HepG2 (cell line): ENCODE results near the gene ZSWIM9.

Experiments used
- CEBPB ChIP-seq: IDR thresholded peaks from 2 replicates; pipeline ENCODE4 v1.6.1; 2011; ENCODE audit warnings: low read depth, low read length, improper control_type of control experiment, borderline replicate concordance
- EP300 ChIP-seq, 3 experiments: sonication (generic) in 1 of 3; formaldehyde crosslinking in 1 of 3; IDR thresholded peaks; 2 replicates each; pipeline versions ENCODE4 v1.5.1 to v1.6.1; 2011 to 2020; ENCODE audit warnings: low read depth in 2 of 3, low read length in 2 of 3, borderline replicate concordance in 1 of 3, improper control_type of control experiment in 1 of 3, mild to moderate bottlenecking in 1 of 3, missing genetic modification reagents in 1 of 3, moderate library complexity in 1 of 3
- FOXP4 ChIP-seq: sonication (generic); formaldehyde crosslinking; IDR thresholded peaks from 2 replicates; pipeline ENCODE4 v1.4.0; 2020; ENCODE audit warnings: missing genetic modification reagents
- HMGXB4 ChIP-seq, 2 experiments: sonication (generic) in 1 of 2; formaldehyde crosslinking in 1 of 2; IDR thresholded peaks; 2 replicates each; pipeline versions ENCODE4 v1.4.0 to v1.6.1; 2018 to 2020; ENCODE audit warnings: missing genetic modification reagents in 2 of 2, borderline replicate concordance in 1 of 2, low read depth in 1 of 2, mild to moderate bottlenecking in 1 of 2, missing biosample characterization in 1 of 2
- NR3C1 ChIP-seq: sonication (generic); formaldehyde crosslinking; IDR thresholded peaks from 2 replicates; pipeline ENCODE4 v1.4.0; 2020; ENCODE audit warnings: missing genetic modification reagents
- PBX3 ChIP-seq: sonication (generic); formaldehyde crosslinking; IDR thresholded peaks from 2 replicates; pipeline ENCODE4 v1.8.1; 2023; ENCODE audit warnings: missing genetic modification reagents, inconsistent platforms, borderline replicate concordance
- POLR2A ChIP-seq, 2 experiments: IDR thresholded peaks; 2 replicates each; pipeline ENCODE4 v1.6.1; 2011; ENCODE audit warnings: low read depth in 2 of 2, low read length in 2 of 2, mild to moderate bottlenecking in 1 of 2, moderate library complexity in 1 of 2; ENCODE audit not compliant: insufficient read depth in 1 of 2
- ZFP82 ChIP-seq: sonication (generic); formaldehyde crosslinking; IDR thresholded peaks from 2 replicates; pipeline ENCODE4 v1.5.1; 2020; ENCODE audit warnings: mild to moderate bottlenecking, missing genetic modification reagents, borderline replicate concordance
- ZNF629 ChIP-seq: sonication (generic); formaldehyde crosslinking; conservative IDR thresholded peaks from 2 replicates; pipeline ENCODE4 v1.5.0; 2020; ENCODE audit warnings: missing genetic modification reagents
- TF ChIP-seq, protein P1 (sequence below): IDR thresholded peaks from 2 replicates; pipeline ENCODE4 v1.6.1; 2016; ENCODE audit warnings: low read depth, borderline replicate concordance

- TF ChIP-seq NR3C1 (no peak), ZFP82 (CRISPR knock-in tag) (no peak), POLR2A (IDR thresholded peaks at IDR 0.05; ENCODE audit: insufficient read depth in 1 of 2, low read depth in 2 of 2, low read length in 2 of 2) (no peak), HMGXB4 (CRISPR knock-in tag; IDR thresholded peaks at IDR 0.05; ENCODE audit: borderline replicate concordance in 1 of 2, low read depth in 1 of 2) (no peak), CEBPB (no peak), EP300 (IDR thresholded peaks at IDR 0.05; ENCODE audit: low read depth in 2 of 2, low read length in 2 of 2) (no peak), EP300 (CRISPR knock-in tag; IDR thresholded peaks at IDR 0.05; ENCODE audit: borderline replicate concordance) (no peak), ZNF629 (CRISPR knock-in tag) (no peak), PBX3 (CRISPR knock-in tag) (no peak), FOXP4 (CRISPR knock-in tag) (no peak)
- TF ChIP-seq, protein P1, sequence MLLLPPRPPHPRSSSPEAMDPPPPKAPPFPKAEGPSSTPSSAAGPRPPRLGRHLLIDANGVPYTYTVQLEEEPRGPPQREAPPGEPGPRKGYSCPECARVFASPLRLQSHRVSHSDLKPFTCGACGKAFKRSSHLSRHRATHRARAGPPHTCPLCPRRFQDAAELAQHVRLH (CRISPR knock-in tag) = no peak
Measured at GRCh38 chr19:48135411-48135810, 35.1 kb upstream of the ZSWIM9 start.
